Pancreas (tissue), 10 donors: ENCODE results near the gene SEL1L2. TPM values are rescaled to one million over a fixed set of nuclear protein-coding genes. Genes with fewer than 3 reads are reported as not detected.

ENCODE experiments used
- ATAC-seq, 4 donors: fragments of 200-7000 bp; cut with Tn5 transposase; one replicate each; pipeline versions ENCODE4 v1.8.0 to v1.9.1; 2020; ENCODE audit warnings: mild to moderate bottlenecking in 4 of 4, moderate library complexity in 4 of 4
- DNase-seq, 6 donors: peaks; one replicate each; pipeline ENCODE4 v3.0.0-alpha.2; 2020
- FAIRE-seq: peaks from 2 replicates; lab custom pipeline; 2012; peaks lifted over from hg19 to GRCh38; lab: Jason Lieb, UNC
- H3K27ac ChIP-seq, 4 donors: fragments of 200-600 bp; sonication (generic); 1 replicate in 3 of 4; 2 replicates in 1 of 4; pipeline versions ENCODE4 v1.5.0 to v1.8.0; 2020
- H3K27me3 ChIP-seq, 4 donors: fragments of 200-600 bp; one replicate each; pipeline ENCODE4 v1.8.0; 2021
- H3K36me3 ChIP-seq, 3 donors: fragments of 200-600 bp; sonication (generic) in 1 of 3; one replicate each; pipeline versions ENCODE4 v1.5.0 to v1.8.0; 2020 to 2021
- H3K4me1 ChIP-seq, 3 donors: fragments of 200-600 bp; one replicate each; pipeline ENCODE4 v1.8.0; 2021
- H3K4me3 ChIP-seq, 4 donors: fragments of 200-600 bp; sonication (generic) in 2 of 4; one replicate each; pipeline versions ENCODE4 v1.5.0 to v1.8.0; 2020 to 2021
- H3K9me3 ChIP-seq, 4 donors: fragments of 200-600 bp; one replicate each; pipeline ENCODE4 v1.8.0; 2021
- WGBS, 2 donors: extraction: QIAGEN DNeasy Blood & Tissue Kit; methylation state at CpG; one replicate each; pipeline ENCODE4 v1.1.7; 2013; 5-methylcytosine and 5-hydroxymethylcytosine counted together
- intact Hi-C, 3 donors: fragments of 100-400 bp; cut with DNase I; formaldehyde crosslinking; loops; one replicate each; pipeline versions ENCODE4 v1.11.1 to v1.14.2; 2022
- polyA plus RNA-seq, 2 donors: library from polyadenylated mRNA; stranded (reverse); fragments of 200-250 nt; gene quantifications; one replicate each; pipeline ENCODE4 v1.2.3, GENCODE V29; 2013
- total RNA-seq, 6 donors: library from RNA; stranded (reverse); fragmentation: NEBNext Ultra II Directional in 4 of 6; extraction: Animal tissue kit (Norgen Biotek cat#: 25700) in 4 of 6; gene quantifications; one replicate each; pipeline versions ENCODE4 v1.2.1 to v1.2.4, GENCODE V29; 2021 to 2023
- TF ChIP-seq, protein P1 (sequence below), 4 donors: fragments of 200-600 bp; sonication (generic) in 3 of 4; IDR thresholded peaks; one replicate each; pipeline versions ENCODE4 v1.5.0 to v1.8.0; 2021; ENCODE audit warnings: antibody characterized with exemption in 4 of 4
- donor health status: healthy with polysubstance abuse.
- donor health status: DM: no; HTN: no; CAD: no; lungs with moderate emphysema.
- donor health status: DM: no; HTN: no; CAD: no.
- donor health status: control.
- donor health status: control.
- donor health status: Bipolar disorder and iron deficiency.
- donor health status: DM: yes; HTN: yes; CAD: no.
- donor health status: DM: no; HTN: no; CAD: no.
- donor health status: DM: no; HTN: no; CAD: no.
- donor health status: DM: yes; HTN: yes; CAD: no.

SEL1L2 gene
- total and polyA plus RNA-seq, 8 donors = 0.46 TPM; not detected in 7

DNA sequence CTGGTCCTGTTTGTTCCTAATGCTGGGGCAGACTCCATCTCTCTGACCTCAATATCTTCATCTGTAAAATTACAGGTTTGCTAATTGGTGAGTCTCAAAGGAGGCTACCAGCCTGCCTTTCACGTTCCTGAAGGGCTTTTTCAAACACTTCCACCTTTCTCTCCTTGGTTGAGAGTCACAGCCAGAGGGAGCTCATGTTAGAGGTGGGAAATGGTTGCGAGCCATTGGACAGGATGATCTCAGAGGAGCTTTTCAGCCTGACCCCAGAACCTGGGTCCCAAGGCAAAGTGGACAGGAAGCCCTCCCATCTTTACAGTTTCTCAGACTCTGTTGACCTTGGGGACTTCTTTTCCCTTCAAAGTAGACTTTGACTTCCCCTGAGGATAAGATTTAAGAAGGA is 168.0 kb downstream of the SEL1L2 start:
- FAIRE-seq = no peak
- intact Hi-C loops = no loop called here

DNA sequence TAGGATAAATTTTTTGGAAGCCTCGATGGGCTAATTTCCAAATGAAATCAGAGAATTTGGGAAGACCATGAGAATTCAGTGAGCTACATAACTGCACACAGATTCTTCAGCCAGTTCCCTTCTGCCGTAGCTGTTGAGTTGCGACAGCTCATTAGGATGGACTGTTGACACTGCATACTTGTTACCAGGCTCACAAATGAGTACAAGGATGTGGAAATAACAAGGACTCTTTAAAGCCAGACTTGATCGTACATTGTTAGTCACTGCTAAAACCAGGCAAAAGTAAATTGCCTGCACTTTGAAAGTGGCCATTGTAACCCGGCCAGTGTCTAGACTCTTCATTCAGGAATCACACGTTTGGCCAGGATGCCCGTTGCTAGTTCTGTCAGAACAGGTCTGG is 168.5 kb downstream of the SEL1L2 start:
- WGBS, 2 donors = 79 to 83% methylated on average over 7 of the region's 7 CpGs
- Histone ChIP-seq H3K27me3 (no peaks in the 10 kb centered on the region), H3K4me1 (peaks cover 0 to 4% (median 2%) of the 10 kb centered on the region in 3 donors), H3K36me3 (peaks cover 0 to 10% (median 0%) of the 10 kb centered on the region in 3 donors), H3K4me3 (no peak overlapping the region), H3K27ac (no peak overlapping the region), H3K9me3 (no peaks in the 10 kb centered on the region)
- TF ChIP-seq, protein P1, sequence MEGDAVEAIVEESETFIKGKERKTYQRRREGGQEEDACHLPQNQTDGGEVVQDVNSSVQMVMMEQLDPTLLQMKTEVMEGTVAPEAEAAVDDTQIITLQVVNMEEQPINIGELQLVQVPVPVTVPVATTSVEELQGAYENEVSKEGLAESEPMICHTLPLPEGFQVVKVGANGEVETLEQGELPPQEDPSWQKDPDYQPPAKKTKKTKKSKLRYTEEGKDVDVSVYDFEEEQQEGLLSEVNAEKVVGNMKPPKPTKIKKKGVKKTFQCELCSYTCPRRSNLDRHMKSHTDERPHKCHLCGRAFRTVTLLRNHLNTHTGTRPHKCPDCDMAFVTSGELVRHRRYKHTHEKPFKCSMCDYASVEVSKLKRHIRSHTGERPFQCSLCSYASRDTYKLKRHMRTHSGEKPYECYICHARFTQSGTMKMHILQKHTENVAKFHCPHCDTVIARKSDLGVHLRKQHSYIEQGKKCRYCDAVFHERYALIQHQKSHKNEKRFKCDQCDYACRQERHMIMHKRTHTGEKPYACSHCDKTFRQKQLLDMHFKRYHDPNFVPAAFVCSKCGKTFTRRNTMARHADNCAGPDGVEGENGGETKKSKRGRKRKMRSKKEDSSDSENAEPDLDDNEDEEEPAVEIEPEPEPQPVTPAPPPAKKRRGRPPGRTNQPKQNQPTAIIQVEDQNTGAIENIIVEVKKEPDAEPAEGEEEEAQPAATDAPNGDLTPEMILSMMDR (IDR thresholded peaks at IDR 0.05) = no peak
- intact Hi-C loops = no loop called here
- ATAC-seq = peak in 2 of 4 donors; percentile 9 to 27
- no peak for DNase-seq
- no peak for FAIRE-seq

More for the DNA sequence above, 168.0 kb downstream of the SEL1L2 start:
- H3K4me3 ChIP-seq = no peak overlapping the region
- H3K4me1 ChIP-seq = peaks cover 0 to 4% (median 2%) of the 10 kb centered on the region in 3 donors
- peaks cover 0 to 5% (median 0%) of the 10 kb centered on the region in 3 donors for H3K36me3 ChIP-seq
- no peak overlapping the region for H3K27ac ChIP-seq
- TF ChIP-seq, protein P1 (IDR thresholded peaks at IDR 0.05) = no peak
- WGBS, 2 donors = 54 to 59% methylated on average over 2 of the region's 2 CpGs
- no peaks in the 10 kb centered on the region for H3K9me3 ChIP-seq
- DNase-seq (no peak), ATAC-seq (no peak)
- no peaks in the 10 kb centered on the region for H3K27me3 ChIP-seq

DNA sequence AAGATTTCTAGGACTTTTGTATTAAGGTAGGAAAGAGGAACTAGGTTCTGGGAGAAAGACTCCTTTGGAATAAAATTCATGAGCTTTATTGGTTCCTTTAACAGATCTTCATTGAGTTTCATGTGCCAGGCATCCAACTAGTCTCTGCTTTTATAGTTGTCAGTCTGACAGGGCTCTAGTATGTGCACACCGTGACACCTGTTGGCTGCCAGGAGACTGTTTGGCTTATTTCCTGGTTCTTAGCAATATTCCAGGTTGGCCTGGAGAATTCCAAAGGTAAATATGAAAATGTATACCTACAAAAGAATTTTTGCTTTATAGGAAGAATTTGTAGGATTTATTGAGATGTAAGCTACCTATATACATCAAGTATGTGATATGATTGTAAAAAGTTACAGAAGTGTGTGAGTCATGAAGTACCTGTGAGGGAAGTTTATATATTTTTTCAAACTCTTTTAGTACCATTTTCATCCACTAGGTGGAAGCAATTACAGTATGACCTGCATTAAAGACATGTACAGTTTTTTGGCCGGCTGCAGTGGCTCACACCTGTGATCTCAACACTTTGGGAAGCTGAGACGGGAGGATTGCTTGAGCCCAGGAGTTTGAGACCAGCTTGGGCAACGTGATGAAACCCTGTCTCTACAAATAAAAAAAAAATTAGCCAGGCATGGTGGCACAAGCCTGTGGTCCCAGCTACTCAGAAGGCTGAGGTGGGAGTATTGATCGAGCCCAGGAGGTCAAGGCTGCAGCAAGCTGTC is 170.3 kb downstream of the SEL1L2 start:
- intact Hi-C loops = no loop called here

DNA sequence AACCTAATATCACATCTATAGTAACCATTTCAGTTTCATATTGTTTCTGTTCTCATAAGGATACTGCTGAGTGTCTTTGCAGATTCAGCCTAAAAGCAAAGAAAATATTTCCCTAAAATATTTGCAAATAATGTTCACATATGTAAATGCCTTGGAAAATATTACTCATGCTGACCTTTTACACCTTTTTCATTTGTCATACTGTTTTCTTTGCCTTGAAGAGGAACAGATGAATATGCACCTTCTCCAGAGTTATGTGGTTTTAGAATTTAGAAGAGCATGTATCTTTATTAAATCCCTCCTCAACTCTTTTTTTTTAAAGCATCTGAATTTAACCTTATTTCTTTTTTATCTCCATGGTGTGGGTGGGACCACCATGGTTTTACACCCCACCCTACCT is 173.1 kb downstream of the SEL1L2 start:
- H3K4me1 ChIP-seq = peaks cover 0 to 4% (median 2%) of the 10 kb centered on the region in 3 donors
- TF ChIP-seq, protein P1 (IDR thresholded peaks at IDR 0.05) = no peak
- no peak for ATAC-seq
- no peak overlapping the region for H3K27ac ChIP-seq
- no peak for DNase-seq
- FAIRE-seq = no peak
- H3K27me3 ChIP-seq = no peaks in the 10 kb centered on the region
- intact Hi-C loops = no loop called here
- peaks cover 0 to 24% (median 5%) of the 10 kb centered on the region in 3 donors for H3K36me3 ChIP-seq
- H3K4me3 ChIP-seq = no peak overlapping the region
- no peaks in the 10 kb centered on the region for H3K9me3 ChIP-seq

More for the DNA sequence above, 170.3 kb downstream of the SEL1L2 start:
- no peaks in the 10 kb centered on the region for H3K27me3 ChIP-seq
- DNase-seq (peak in 5 of 6 donors; percentile 36 to 57 (median 52)), ATAC-seq (peak; percentile 85 to 95 (median 92)), FAIRE-seq (no peak)
- H3K27ac ChIP-seq = peak overlapping the region in 2 of 4 donors; percentile 23 to 46
- 17 to 18% methylated on average over 5 of the region's 5 CpGs for WGBS, 2 donors
- no peak overlapping the region for H3K4me3 ChIP-seq
- peaks cover 0 to 15% (median 0%) of the 10 kb centered on the region in 3 donors for H3K36me3 ChIP-seq
- TF ChIP-seq, protein P1 (IDR thresholded peaks at IDR 0.05) = peak; percentile 34 to 74 (median 53)
- no peaks in the 10 kb centered on the region for H3K9me3 ChIP-seq
- peaks cover 0 to 4% (median 2%) of the 10 kb centered on the region in 3 donors for H3K4me1 ChIP-seq

DNA sequence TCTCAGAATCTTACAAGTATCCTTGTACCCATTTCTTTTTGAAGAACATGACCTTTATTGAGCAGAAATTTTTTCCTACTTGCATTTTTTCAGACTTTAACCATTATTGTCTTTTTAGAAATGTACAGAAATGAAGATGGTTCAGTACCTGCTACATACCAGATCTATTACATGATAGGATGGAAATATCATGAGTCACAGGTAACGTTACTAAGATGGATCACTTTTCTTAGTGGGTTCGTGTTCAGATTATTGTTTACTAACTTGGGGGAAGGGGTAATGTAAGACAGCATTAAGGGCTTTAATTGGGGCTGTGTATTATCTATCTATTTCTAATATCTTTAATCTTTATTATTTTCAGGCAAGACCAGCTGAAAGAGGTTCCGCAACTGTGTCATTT is 173.7 kb downstream of the SEL1L2 start:
- H3K9me3 ChIP-seq = no peaks in the 10 kb centered on the region
- DNase-seq (no peak), ATAC-seq (no peak), FAIRE-seq (no peak)
- TF ChIP-seq, protein P1 (IDR thresholded peaks at IDR 0.05) = no peak
- H3K4me3 ChIP-seq = no peak overlapping the region
- intact Hi-C loops = no loop called here
- 68 to 78% methylated on average over 3 of the region's 3 CpGs for WGBS, 2 donors
- H3K4me1 ChIP-seq = peaks cover 0 to 4% (median 2%) of the 10 kb centered on the region in 3 donors
- H3K36me3 ChIP-seq = peaks cover 0 to 27% (median 10%) of the 10 kb centered on the region in 3 donors
- no peaks in the 10 kb centered on the region for H3K27me3 ChIP-seq
- no peak overlapping the region for H3K27ac ChIP-seq
